Lung (tissue), 12 donors: Measurements from ENCODE around the gene MTF2. TPM values are rescaled to one million over a fixed set of nuclear protein-coding genes. Genes with fewer than 3 reads are reported as not detected.

Source experiments
- ATAC-seq: fragments of 200-7000 bp; cut with Tn5 transposase; one replicate; pipeline ENCODE4 v1.9.1; 2020; ENCODE audit warnings: moderate number of reproducible peaks; ENCODE audit not compliant: insufficient read depth, low FRiP score
- DNase-seq, 3 donors: peaks; one replicate each; pipeline ENCODE4 v3.0.0-alpha.2; 2013 to 2017
- H3K27ac ChIP-seq, 2 donors: one replicate each; pipeline ENCODE4 v1.5.1; 2013; ENCODE audit warnings: mild to moderate bottlenecking in 2 of 2, moderate library complexity in 2 of 2, control low read depth in 1 of 2, inconsistent platforms in 1 of 2, low read depth in 1 of 2, low read length in 1 of 2
- H3K27me3 ChIP-seq, 3 donors: one replicate each; pipeline ENCODE4 v1.5.1; 2013; ENCODE audit warnings: low read length in 2 of 3; ENCODE audit not compliant: control insufficient read depth in 3 of 3, insufficient read depth in 3 of 3
- H3K36me3 ChIP-seq, 4 donors: one replicate each; pipeline ENCODE4 v1.5.1; 2013; ENCODE audit warnings: low read length in 4 of 4, mild to moderate bottlenecking in 1 of 4, moderate library complexity in 1 of 4; ENCODE audit not compliant: control insufficient read depth in 4 of 4, insufficient read depth in 4 of 4
- H3K4me1 ChIP-seq, 5 donors: one replicate each; pipeline ENCODE4 v1.5.1; 2013; ENCODE audit warnings: low read length in 5 of 5, mild to moderate bottlenecking in 2 of 5, moderate library complexity in 1 of 5; ENCODE audit not compliant: control insufficient read depth in 5 of 5, insufficient read depth in 5 of 5
- H3K4me3 ChIP-seq: one replicate; pipeline ENCODE4 v1.5.1; 2013; ENCODE audit warnings: mild to moderate bottlenecking, control low read depth, moderate library complexity
- H3K9ac ChIP-seq, 2 donors: one replicate each; pipeline ENCODE4 v1.5.1; 2013; ENCODE audit warnings: low read length in 2 of 2, control low read depth in 1 of 2; ENCODE audit not compliant: insufficient read depth in 1 of 2
- H3K9me3 ChIP-seq, 4 donors: one replicate each; pipeline ENCODE4 v1.5.1; 2013; ENCODE audit warnings: low read length in 3 of 4, mild to moderate bottlenecking in 1 of 4, moderate library complexity in 1 of 4; ENCODE audit not compliant: control insufficient read depth in 4 of 4, insufficient read depth in 3 of 4
- WGBS, 2 donors: extraction: QIAGEN DNeasy Blood & Tissue Kit; methylation state at CpG; one replicate each; pipeline ENCODE4 v1.1.7; 2013; 5-methylcytosine and 5-hydroxymethylcytosine counted together
- polyA plus RNA-seq, 2 donors: library from polyadenylated mRNA; stranded (reverse); fragments of 200-250 nt; gene quantifications; one replicate each; pipeline ENCODE4 v1.2.1, GENCODE V29; 2013
- total RNA-seq, 2 donors: library from RNA; depleted of rRNA in 1 of 2; stranded (reverse); fragments of >200 nt in 1 of 2; gene quantifications; one replicate each; pipeline ENCODE4 v1.2.1, GENCODE V29; 2014 to 2021
- TF ChIP-seq, protein P1 (sequence below): IDR thresholded peaks from 2 replicates; pipeline ENCODE4 v1.5.1; 2012; ENCODE audit warnings: mild to moderate bottlenecking; ENCODE audit errors: control extremely low read depth, extremely low read depth
- donor health status: control.
- donor health status: control.
- donor health status: Bipolar disorder and iron deficiency.
- donor health status: healthy.
- donor health status: DM: yes; HTN: yes; CAD: no.

MTF2 gene
- total and polyA plus RNA-seq, 4 donors = 8.8 to 78.7 (median 17.3) TPM

DNA sequence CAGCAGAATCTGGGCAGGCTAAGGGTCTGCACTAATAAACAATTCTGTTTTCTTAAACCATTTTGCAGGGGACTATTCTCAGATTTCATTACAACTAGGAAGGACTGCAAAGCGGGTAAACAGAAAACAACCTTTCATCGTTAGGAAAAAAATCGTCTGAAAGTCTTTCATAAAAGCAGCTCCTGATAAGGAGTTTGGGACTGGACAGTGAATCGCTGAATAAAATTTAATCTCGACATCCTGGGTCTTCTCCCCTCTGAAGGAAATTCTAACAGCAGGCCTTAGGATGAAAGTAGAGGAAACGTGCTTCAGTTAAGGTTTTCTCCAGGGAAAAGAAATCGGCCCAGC lies 471 bp upstream of the MTF2 start:
- Histone ChIP-seq H3K9ac (peak overlapping the region; percentile 95 to 100), H3K4me3 (peak overlapping the region; percentile 82), H3K36me3 (peaks cover 0 to 7% (median 3%) of the 10 kb centered on the region in 4 donors), H3K27ac (peak overlapping the region; percentile 71 to 88), H3K27me3 (no peaks in the 10 kb centered on the region), H3K4me1 (peaks cover 0 to 19% (median 4%) of the 10 kb centered on the region in 5 donors), H3K9me3 (no peaks in the 10 kb centered on the region)
- TF ChIP-seq, protein P1, sequence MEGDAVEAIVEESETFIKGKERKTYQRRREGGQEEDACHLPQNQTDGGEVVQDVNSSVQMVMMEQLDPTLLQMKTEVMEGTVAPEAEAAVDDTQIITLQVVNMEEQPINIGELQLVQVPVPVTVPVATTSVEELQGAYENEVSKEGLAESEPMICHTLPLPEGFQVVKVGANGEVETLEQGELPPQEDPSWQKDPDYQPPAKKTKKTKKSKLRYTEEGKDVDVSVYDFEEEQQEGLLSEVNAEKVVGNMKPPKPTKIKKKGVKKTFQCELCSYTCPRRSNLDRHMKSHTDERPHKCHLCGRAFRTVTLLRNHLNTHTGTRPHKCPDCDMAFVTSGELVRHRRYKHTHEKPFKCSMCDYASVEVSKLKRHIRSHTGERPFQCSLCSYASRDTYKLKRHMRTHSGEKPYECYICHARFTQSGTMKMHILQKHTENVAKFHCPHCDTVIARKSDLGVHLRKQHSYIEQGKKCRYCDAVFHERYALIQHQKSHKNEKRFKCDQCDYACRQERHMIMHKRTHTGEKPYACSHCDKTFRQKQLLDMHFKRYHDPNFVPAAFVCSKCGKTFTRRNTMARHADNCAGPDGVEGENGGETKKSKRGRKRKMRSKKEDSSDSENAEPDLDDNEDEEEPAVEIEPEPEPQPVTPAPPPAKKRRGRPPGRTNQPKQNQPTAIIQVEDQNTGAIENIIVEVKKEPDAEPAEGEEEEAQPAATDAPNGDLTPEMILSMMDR = no peak
- ATAC-seq (no peak), DNase-seq (peak in 1 of 3 donors; percentile 32)
- 4 to 5% methylated on average over 7 of the region's 7 CpGs for WGBS, 2 donors

DNA sequence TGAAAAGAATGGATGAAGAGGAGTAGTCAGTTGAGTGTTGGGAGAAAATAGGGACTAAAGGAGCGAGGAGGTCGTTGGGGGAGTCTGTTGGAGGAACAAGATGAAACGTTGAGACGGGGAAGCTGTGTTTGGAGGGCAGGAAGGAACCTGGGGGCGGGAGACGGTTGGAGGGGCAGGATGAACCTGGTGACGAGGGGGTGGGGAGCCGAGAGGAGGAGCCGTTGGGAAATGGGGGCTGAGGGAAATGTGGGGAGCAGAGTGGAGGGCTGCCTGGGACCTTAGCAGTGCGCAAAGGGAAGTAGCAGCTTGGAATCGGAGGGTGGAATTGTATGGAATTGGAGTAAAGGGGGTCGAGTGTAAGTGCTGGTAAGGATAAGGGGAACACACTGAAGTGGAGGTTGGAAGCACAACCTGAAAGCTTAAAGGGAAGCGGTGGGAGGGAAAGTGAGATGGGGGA lies 630 bp downstream of the MTF2 start:
- TF ChIP-seq, protein P1 = no peak
- Histone ChIP-seq H3K27me3 (no peaks in the 10 kb centered on the region), H3K36me3 (peaks cover 0 to 12% (median 4%) of the 10 kb centered on the region in 4 donors), H3K9me3 (no peaks in the 10 kb centered on the region), H3K4me3 (peak overlapping the region; percentile 82), H3K9ac (peak overlapping the region; percentile 94 to 98), H3K4me1 (peaks cover 0 to 19% (median 4%) of the 10 kb centered on the region in 5 donors), H3K27ac (peak overlapping the region; percentile 74 to 91)
- ATAC-seq = no peak
- 0% methylated on average over 13 of the region's 13 CpGs for WGBS, 2 donors
- peak in 2 of 3 donors; percentile 55 to 71 for DNase-seq

DNA sequence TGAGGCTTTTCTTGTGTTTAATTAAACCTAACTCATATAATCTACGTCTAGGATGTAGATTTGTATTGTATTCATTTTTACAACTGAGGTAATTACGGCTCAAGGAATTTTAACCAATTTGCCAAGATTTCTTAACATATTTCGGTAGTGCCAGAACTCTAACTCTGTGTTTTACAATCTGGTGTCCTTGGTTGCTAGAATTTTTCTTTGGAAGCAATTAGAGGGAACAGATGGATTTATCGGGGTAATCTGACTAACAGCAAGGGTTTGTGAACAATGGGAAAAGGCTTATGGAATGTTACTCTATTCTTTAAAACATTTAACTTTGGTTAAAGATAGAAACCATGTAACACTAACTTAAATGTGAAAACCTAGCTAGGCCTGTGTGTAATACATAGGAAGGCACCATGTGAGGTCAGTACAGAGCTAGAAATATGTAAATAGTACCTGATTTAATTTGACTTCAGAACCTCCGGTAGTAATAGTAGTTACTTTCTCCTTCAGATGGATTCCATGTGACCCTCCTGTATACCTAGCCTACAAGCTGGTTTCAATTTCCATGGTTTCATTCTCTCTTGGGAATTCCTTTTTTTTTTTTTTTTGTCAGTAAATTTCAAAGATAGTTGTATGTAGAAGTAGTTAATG lies 1.2 kb downstream of the MTF2 start:
- peak in 2 of 3 donors; percentile 72 to 80 for DNase-seq

More for the DNA sequence above, 1.2 kb downstream of the MTF2 start:
- H3K9ac ChIP-seq = peak overlapping the region; percentile 94 to 98
- H3K4me3 ChIP-seq = peak overlapping the region; percentile 82
- no peak for ATAC-seq
- peaks cover 0 to 19% (median 4%) of the 10 kb centered on the region in 5 donors for H3K4me1 ChIP-seq
- H3K9me3 ChIP-seq = no peaks in the 10 kb centered on the region
- 0% methylated on average over 5 of the region's 5 CpGs for WGBS, 2 donors
- H3K27me3 ChIP-seq = no peaks in the 10 kb centered on the region
- peaks cover 0 to 16% (median 4%) of the 10 kb centered on the region in 4 donors for H3K36me3 ChIP-seq
- peak overlapping the region in 1 of 2 donors; percentile 74 for H3K27ac ChIP-seq
- TF ChIP-seq, protein P1 = peak; percentile 19
